NCI-H2081 treated with DMSO at 0.1 percent for 48 hours (cell line): ENCODE measurements around the gene SCN9A.

Experiments
- DNase-seq: peaks from one replicate; lab custom pipeline; 2025; lab: John Stamatoyannopoulos, UW

SCN9A gene

GRCh38 chr2:166179201-166179600 is 196.5 kb downstream of the SCN9A start:
- no peak for DNase-seq

- no peak for DNase-seq
Observed at GRCh38 chr2:166173263-166173662, 202.5 kb downstream of the SCN9A start.

- DNase-seq, result no peak
Observed at GRCh38 chr2:166171216-166171615, 204.5 kb downstream of the SCN9A start.

- no peak for DNase-seq
Observed at GRCh38 chr2:166170356-166170755, 205.4 kb downstream of the SCN9A start.

GRCh38 chr2:166167449-166167848 is 208.3 kb downstream of the SCN9A start:
- DNase-seq, result no peak

- no peak for DNase-seq
Observed at GRCh38 chr2:166163775-166164174, 212.0 kb downstream of the SCN9A start.

- DNase-seq, result no peak
Observed at GRCh38 chr2:166158546-166158945, 217.2 kb downstream of the SCN9A start.

- DNase-seq, result no peak
Observed at GRCh38 chr2:166157578-166157977, 218.2 kb downstream of the SCN9A start.

GRCh38 chr2:166156985-166157490 is 218.7 kb downstream of the SCN9A start:
- no peak for DNase-seq

GRCh38 chr2:166155589-166155988 is 220.2 kb downstream of the SCN9A start:
- DNase-seq, result no peak

- no peak for DNase-seq
Observed at GRCh38 chr2:166154685-166155338, 220.9 kb downstream of the SCN9A start.

GRCh38 chr2:166152064-166152463 is 223.7 kb downstream of the SCN9A start:
- DNase-seq, result no peak

- DNase-seq, result no peak
Observed at GRCh38 chr2:166148500-166149400, 227.0 kb downstream of the SCN9A start.

- DNase-seq, result no peak
Observed at GRCh38 chr2:166147883-166148282, 227.9 kb downstream of the SCN9A start.
